SK-N-SH treated with all-trans-retinoic acid at 6 μM for 48 hours (cell line): ENCODE measurements around the gene PRR11.

Source experiments
- CREB5 ChIP-seq: fragments of 250-450 bp; sonication (Bioruptor Pico); IDR thresholded peaks from 2 replicates; pipeline ENCODE4 v1.5.1; 2020; ENCODE audit warnings: low read depth, mild to moderate bottlenecking, moderate library complexity
- GLIS3 ChIP-seq: fragments of 250-450 bp; sonication (Bioruptor Pico); IDR thresholded peaks from 2 replicates; pipeline ENCODE4 v1.5.0; 2020; ENCODE audit warnings: mild to moderate bottlenecking, moderate library complexity
- PATZ1 ChIP-seq: fragments of 250-450 bp; sonication (Bioruptor Pico); IDR thresholded peaks from 2 replicates; pipeline ENCODE4 v1.8.0; 2020; ENCODE audit warnings: mild to moderate bottlenecking, moderate library complexity, borderline replicate concordance
- SNAI2 ChIP-seq: fragments of 250-450 bp; sonication (Bioruptor Pico); IDR thresholded peaks from 2 replicates; pipeline ENCODE4 v1.5.0; 2020; ENCODE audit warnings: mild to moderate bottlenecking, moderate library complexity

- no peak for TF ChIP-seq CREB5 (CRISPR knock-in tag)
- no peak for TF ChIP-seq GLIS3 (CRISPR knock-in tag)
- no peak for TF ChIP-seq PATZ1 (CRISPR knock-in tag)
- TF ChIP-seq SNAI2, result no peak
Measured at GRCh38 chr17:59244081-59244480, 88.5 kb downstream of the PRR11 start.
